ENCODE measurements around the gene KLHDC10. TPM values are rescaled to one million over a fixed set of nuclear protein-coding genes. Genes with fewer than 3 reads are reported as not detected.

Gene KLHDC10
- polyA plus RNA-seq, 2 of the 4 experiments (the other 2 are of a cell fraction): 25.7 to 35.0 TPM

DNA sequence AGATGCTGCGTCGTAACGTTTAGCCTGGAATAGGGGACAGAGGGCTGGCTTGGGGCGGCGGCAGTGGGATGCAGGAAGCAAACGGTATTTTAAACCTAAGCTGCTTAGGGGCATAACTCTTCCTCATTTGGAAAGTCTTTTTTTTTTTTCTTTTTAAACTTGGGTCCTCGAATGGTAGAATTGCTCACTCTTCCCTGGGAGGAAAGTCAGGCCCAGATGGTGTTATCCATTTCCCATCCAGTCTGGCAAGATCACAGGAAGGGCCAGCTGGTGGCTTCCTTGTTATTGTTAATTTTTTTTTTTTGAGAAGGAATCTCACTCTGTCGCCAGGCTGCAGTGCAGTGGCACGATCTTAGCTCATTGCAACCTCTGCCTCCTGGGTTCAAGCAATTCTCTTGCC lies 78.2 kb downstream of the KLHDC10 start:
- FAIRE-seq: no peak
- ATAC-seq: no peak
- H3K27ac ChIP-seq: no peak overlapping the region
- DNase-seq (ENCODE audit: low read depth in 1 of 2, low spot score in 1 of 2): no peak
- ChIA-PET POLR2A (no interaction called here), CTCF (interaction anchor here (0.6 kb wide), 1 partner anchor 286 kb away, joined by 3 read pairs; no protein-coding TSS in a partner anchor)
- no peaks in the 10 kb centered on the region for H3K9me3 ChIP-seq
- 84% methylated on average over 9 of the region's 9 CpGs for WGBS (ENCODE audit: missing lambda C conversion rate)
- H3K4me1 ChIP-seq: peaks cover 13% of the 10 kb centered on the region
- no peak overlapping the region for H3K4me2 ChIP-seq
- TF ChIP-seq EHMT2 (IDR thresholded peaks at IDR 0.05; ENCODE audit: low read depth): no peak
- TF ChIP-seq CBX2 (IDR thresholded peaks at IDR 0.05; ENCODE audit: borderline replicate concordance, low read depth): no peak
- TF ChIP-seq RNF2 (IDR thresholded peaks at IDR 0.05; ENCODE audit: borderline replicate concordance, low read depth): no peak
- TF ChIP-seq, protein P1, sequence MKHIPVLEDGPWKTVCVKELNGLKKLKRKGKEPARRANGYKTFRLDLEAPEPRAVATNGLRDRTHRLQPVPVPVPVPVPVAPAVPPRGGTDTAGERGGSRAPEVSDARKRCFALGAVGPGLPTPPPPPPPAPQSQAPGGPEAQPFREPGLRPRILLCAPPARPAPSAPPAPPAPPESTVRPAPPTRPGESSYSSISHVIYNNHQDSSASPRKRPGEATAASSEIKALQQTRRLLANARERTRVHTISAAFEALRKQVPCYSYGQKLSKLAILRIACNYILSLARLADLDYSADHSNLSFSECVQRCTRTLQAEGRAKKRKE (CRISPR knock-in tag; IDR thresholded peaks at IDR 0.05; ENCODE audit: low read depth): no peak
- TF ChIP-seq, protein P2, sequence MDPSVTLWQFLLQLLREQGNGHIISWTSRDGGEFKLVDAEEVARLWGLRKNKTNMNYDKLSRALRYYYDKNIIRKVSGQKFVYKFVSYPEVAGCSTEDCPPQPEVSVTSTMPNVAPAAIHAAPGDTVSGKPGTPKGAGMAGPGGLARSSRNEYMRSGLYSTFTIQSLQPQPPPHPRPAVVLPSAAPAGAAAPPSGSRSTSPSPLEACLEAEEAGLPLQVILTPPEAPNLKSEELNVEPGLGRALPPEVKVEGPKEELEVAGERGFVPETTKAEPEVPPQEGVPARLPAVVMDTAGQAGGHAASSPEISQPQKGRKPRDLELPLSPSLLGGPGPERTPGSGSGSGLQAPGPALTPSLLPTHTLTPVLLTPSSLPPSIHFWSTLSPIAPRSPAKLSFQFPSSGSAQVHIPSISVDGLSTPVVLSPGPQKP (IDR thresholded peaks at IDR 0.05; ENCODE audit: low read depth, low read length): no peak
- TF ChIP-seq, protein P3, sequence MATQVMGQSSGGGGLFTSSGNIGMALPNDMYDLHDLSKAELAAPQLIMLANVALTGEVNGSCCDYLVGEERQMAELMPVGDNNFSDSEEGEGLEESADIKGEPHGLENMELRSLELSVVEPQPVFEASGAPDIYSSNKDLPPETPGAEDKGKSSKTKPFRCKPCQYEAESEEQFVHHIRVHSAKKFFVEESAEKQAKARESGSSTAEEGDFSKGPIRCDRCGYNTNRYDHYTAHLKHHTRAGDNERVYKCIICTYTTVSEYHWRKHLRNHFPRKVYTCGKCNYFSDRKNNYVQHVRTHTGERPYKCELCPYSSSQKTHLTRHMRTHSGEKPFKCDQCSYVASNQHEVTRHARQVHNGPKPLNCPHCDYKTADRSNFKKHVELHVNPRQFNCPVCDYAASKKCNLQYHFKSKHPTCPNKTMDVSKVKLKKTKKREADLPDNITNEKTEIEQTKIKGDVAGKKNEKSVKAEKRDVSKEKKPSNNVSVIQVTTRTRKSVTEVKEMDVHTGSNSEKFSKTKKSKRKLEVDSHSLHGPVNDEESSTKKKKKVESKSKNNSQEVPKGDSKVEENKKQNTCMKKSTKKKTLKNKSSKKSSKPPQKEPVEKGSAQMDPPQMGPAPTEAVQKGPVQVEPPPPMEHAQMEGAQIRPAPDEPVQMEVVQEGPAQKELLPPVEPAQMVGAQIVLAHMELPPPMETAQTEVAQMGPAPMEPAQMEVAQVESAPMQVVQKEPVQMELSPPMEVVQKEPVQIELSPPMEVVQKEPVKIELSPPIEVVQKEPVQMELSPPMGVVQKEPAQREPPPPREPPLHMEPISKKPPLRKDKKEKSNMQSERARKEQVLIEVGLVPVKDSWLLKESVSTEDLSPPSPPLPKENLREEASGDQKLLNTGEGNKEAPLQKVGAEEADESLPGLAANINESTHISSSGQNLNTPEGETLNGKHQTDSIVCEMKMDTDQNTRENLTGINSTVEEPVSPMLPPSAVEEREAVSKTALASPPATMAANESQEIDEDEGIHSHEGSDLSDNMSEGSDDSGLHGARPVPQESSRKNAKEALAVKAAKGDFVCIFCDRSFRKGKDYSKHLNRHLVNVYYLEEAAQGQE (IDR thresholded peaks at IDR 0.05): no peak
- TF ChIP-seq ZC3H11A (IDR thresholded peaks at IDR 0.05): no peak
- no peak for TF ChIP-seq EP300 (IDR thresholded peaks at IDR 0.05)
- no peak for TF ChIP-seq HMGXB4 (CRISPR knock-in tag; IDR thresholded peaks at IDR 0.05; ENCODE audit: borderline replicate concordance)
- no peak for TF ChIP-seq HEYL (CRISPR knock-in tag; IDR thresholded peaks at IDR 0.05)
- no peak overlapping the region for H3K4me3 ChIP-seq

- Histone ChIP-seq H3K4me3 (no peak overlapping the region), H3K9me3 (no peaks in the 10 kb centered on the region), H3K27ac (no peak overlapping the region), H3K4me2 (no peak overlapping the region), H3K4me1 (peaks cover 6% of the 10 kb centered on the region; the same call in 2 of the 3 replicates)
- POLR2A ChIA-PET: no interaction called here
- 78% methylated on average over 16 of the region's 20 CpGs for WGBS (ENCODE audit: missing lambda C conversion rate)
- FAIRE-seq (no peak), ATAC-seq (no peak), DNase-seq (ENCODE audit: low read depth in 1 of 2, low spot score in 1 of 2) (no peak)
- CTCF ChIA-PET: interaction anchor here (0.7 to 0.8 kb wide), 2 partner anchors 77 to 529 kb away, joined by 3 read pairs; no protein-coding TSS in a partner anchor
- TF ChIP-seq, protein P4, sequence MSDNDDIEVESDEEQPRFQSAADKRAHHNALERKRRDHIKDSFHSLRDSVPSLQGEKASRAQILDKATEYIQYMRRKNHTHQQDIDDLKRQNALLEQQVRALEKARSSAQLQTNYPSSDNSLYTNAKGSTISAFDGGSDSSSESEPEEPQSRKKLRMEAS (IDR thresholded peaks at IDR 0.05): no peak
- no peak for TF ChIP-seq KDM5A (IDR thresholded peaks at IDR 0.05)
- TF ChIP-seq PBX3 (IDR thresholded peaks at IDR 0.05): no peak
- TF ChIP-seq SREBF2 (IDR thresholded peaks at IDR 0.05): no peak
- TF ChIP-seq FOXS1 (CRISPR knock-in tag; IDR thresholded peaks at IDR 0.05): no peak
- no peak for TF ChIP-seq ZC3H11A (IDR thresholded peaks at IDR 0.05)
- no peak for TF ChIP-seq TP53 (CRISPR knock-in tag; IDR thresholded peaks at IDR 0.05)
- no peak for TF ChIP-seq ZSCAN20 (CRISPR knock-in tag; IDR thresholded peaks at IDR 0.05)
- TF ChIP-seq, protein P2 (IDR thresholded peaks at IDR 0.05; ENCODE audit: low read depth, low read length): no peak
- no peak for TF ChIP-seq PHF8 (IDR thresholded peaks at IDR 0.05; ENCODE audit: borderline replicate concordance, low read depth)
- no peak for TF ChIP-seq MAZ (IDR thresholded peaks at IDR 0.05; ENCODE audit: borderline replicate concordance, low read depth, low read length)
- no peak for TF ChIP-seq MYC (IDR thresholded peaks at IDR 0.05; ENCODE audit: borderline replicate concordance, low read length)
- TF ChIP-seq CHD2 (IDR thresholded peaks at IDR 0.05; ENCODE audit: low read length, partially characterized antibody): no peak
- TF ChIP-seq HOXA7 (CRISPR knock-in tag; IDR thresholded peaks at IDR 0.05): no peak
These were observed 79.2 kb downstream of the KLHDC10 start for GRCh38 chr7:130149281-130150139.

Data from A549 (cell line).